WTC11 (cell line): ENCODE results near the gene DOCK1. TPM values are rescaled to one million over a fixed set of nuclear protein-coding genes. Genes with fewer than 3 reads are reported as not detected.

Experiments
- ATAC-seq: fragments of 200-7000 bp; cut with Tn5 transposase; 2 replicates; pipeline ENCODE4 v1.10.0; 2021; ENCODE audit warnings: mild to moderate bottlenecking, moderate library complexity
- CTCF ChIA-PET: fragments of 300-600 bp; sonication (Branson Sonifier 250); formaldehyde crosslinking; loops from one replicate; lab custom pipeline; 2021; ENCODE audit warnings: antibody characterized with exemption; lab: Charles Lee
- POLR2A ChIA-PET: fragments of 350-600 bp; sonication (Branson Sonifier 250); formaldehyde crosslinking; loops from one replicate; lab custom pipeline; 2021; ENCODE audit warnings: antibody characterized with exemption; lab: Charles Lee
- DNase-seq: peaks from one replicate; pipeline ENCODE4 v3.0.0; 2021; ENCODE audit warnings: low spot score
- H3K27ac Mint-ChIP-seq: 2 replicates; pipeline ENCODE4 v1.8.0; 2021; ENCODE audit warnings: mixed read lengths
- H3K27me3 Mint-ChIP-seq: 2 replicates; pipeline ENCODE4 v1.8.0; 2021; ENCODE audit warnings: low read depth, mild to moderate bottlenecking, moderate library complexity, mixed read lengths
- H3K36me3 Mint-ChIP-seq: 2 replicates; pipeline ENCODE4 v1.8.0; 2021; ENCODE audit warnings: mixed read lengths
- H3K4me1 Mint-ChIP-seq: 2 replicates; pipeline ENCODE4 v1.8.0; 2022; ENCODE audit warnings: mixed read lengths
- H3K4me3 Mint-ChIP-seq: 2 replicates; pipeline ENCODE4 v1.8.0; 2021; ENCODE audit warnings: mild to moderate bottlenecking, moderate library complexity, mixed read lengths
- H3K9me3 Mint-ChIP-seq: 2 replicates; pipeline ENCODE4 v1.8.0; 2021; ENCODE audit warnings: mixed read lengths
- E2F1 ChIP-seq: sonication (generic); formaldehyde crosslinking; IDR thresholded peaks from 2 replicates; pipeline ENCODE4 v1.8.0; 2022; ENCODE audit warnings: mild to moderate bottlenecking, missing genetic modification reagents
- E2F5 ChIP-seq: sonication (generic); formaldehyde crosslinking; IDR thresholded peaks from 2 replicates; pipeline ENCODE4 v1.8.1; 2022; ENCODE audit warnings: mild to moderate bottlenecking, moderate library complexity, missing genetic modification reagents
- FOXP4 ChIP-seq: sonication (generic); formaldehyde crosslinking; IDR thresholded peaks from 2 replicates; pipeline ENCODE4 v1.8.0; 2022; ENCODE audit warnings: mild to moderate bottlenecking, missing genetic modification reagents
- GRHL2 ChIP-seq: fragments of 250-450 bp; sonication (Bioruptor Pico); IDR thresholded peaks from 2 replicates; pipeline ENCODE4 v1.8.0; 2022; ENCODE audit warnings: mild to moderate bottlenecking, moderate library complexity; ENCODE audit not compliant: insufficient replicate concordance, severe bottlenecking
- MAX ChIP-seq: sonication (generic); formaldehyde crosslinking; IDR thresholded peaks from 2 replicates; pipeline ENCODE4 v1.8.0; 2022; ENCODE audit warnings: mild to moderate bottlenecking, missing genetic modification reagents
- MLX ChIP-seq: sonication (generic); formaldehyde crosslinking; IDR thresholded peaks from 2 replicates; pipeline ENCODE4 v1.8.1; 2023; ENCODE audit warnings: mild to moderate bottlenecking, missing genetic modification reagents, moderate library complexity
- NFYB ChIP-seq: sonication (generic); formaldehyde crosslinking; conservative IDR thresholded peaks from 2 replicates; pipeline ENCODE4 v1.8.0; 2022; ENCODE audit warnings: low read depth, missing genetic modification reagents
- STAT6 ChIP-seq: sonication (generic); formaldehyde crosslinking; conservative IDR thresholded peaks from 2 replicates; pipeline ENCODE4 v1.8.1; 2023; ENCODE audit warnings: mild to moderate bottlenecking, low read depth, missing genetic modification reagents, moderate library complexity
- USF1 ChIP-seq: sonication (generic); formaldehyde crosslinking; IDR thresholded peaks from 2 replicates; pipeline ENCODE4 v1.8.0; 2022; ENCODE audit warnings: mild to moderate bottlenecking, missing genetic modification reagents
- ZBTB43 ChIP-seq: sonication (generic); formaldehyde crosslinking; IDR thresholded peaks from 2 replicates; pipeline ENCODE4 v1.8.1; 2023; ENCODE audit warnings: mild to moderate bottlenecking, missing genetic modification reagents
- ZNF263 ChIP-seq: sonication (generic); formaldehyde crosslinking; IDR thresholded peaks from 2 replicates; pipeline ENCODE4 v1.8.1; 2022; ENCODE audit warnings: low read depth, mild to moderate bottlenecking, moderate library complexity, missing genetic modification reagents
- ZNF396 ChIP-seq: fragments of 250-450 bp; sonication (Bioruptor Pico); IDR thresholded peaks from 2 replicates; pipeline ENCODE4 v1.8.0; 2021; ENCODE audit warnings: mild to moderate bottlenecking, moderate library complexity, borderline replicate concordance
- ZSCAN18 ChIP-seq: fragments of 250-450 bp; sonication (Bioruptor Pico); IDR thresholded peaks from 2 replicates; pipeline ENCODE4 v2.1.2; 2022; ENCODE audit warnings: mild to moderate bottlenecking, moderate library complexity
- total RNA-seq: library from RNA; stranded (reverse); gene quantifications from 3 replicates; pipeline ENCODE4 v1.2.3, GENCODE V29; 2021

DOCK1 gene
- total RNA-seq, 1 experiment from 2014 or later = 52.1 TPM

- CTCF ChIA-PET = no interaction called here
- Mint-ChIP-seq H3K9me3 (peaks cover 30% of the 10 kb centered on the region), H3K27ac (0 out of 2 replicates have a peak overlapping the region, but pooled peaks have one; percentile 17), H3K4me1 (peaks cover 18% of the 10 kb centered on the region), H3K36me3 (peaks cover 40% of the 10 kb centered on the region), H3K4me3 (no peak overlapping the region), H3K27me3 (no peaks in the 10 kb centered on the region; the same call in 1 of the 2 replicates)
- POLR2A ChIA-PET = no interaction called here
- TF ChIP-seq ZBTB43 (CRISPR knock-in tag) (no peak), E2F5 (no peak), FOXP4 (no peak), MAX (no peak)
- no peak for ATAC-seq
- no peak for DNase-seq
These were observed 370.0 kb downstream of the DOCK1 start for GRCh38 chr10:127275272-127275671.

- CTCF ChIA-PET = no interaction called here
- DNase-seq = no peak
- Mint-ChIP-seq H3K4me1 (peaks cover 24% of the 10 kb centered on the region), H3K4me3 (no peak overlapping the region), H3K36me3 (peaks cover 45% of the 10 kb centered on the region), H3K27me3 (no peaks in the 10 kb centered on the region; the same call in 1 of the 2 replicates), H3K27ac (no peak overlapping the region), H3K9me3 (peaks cover 36% of the 10 kb centered on the region)
- no peak for TF ChIP-seq ZNF263 (CRISPR knock-in tag)
- no peak for TF ChIP-seq E2F1 (CRISPR knock-in tag)
- no peak for TF ChIP-seq ZNF396
- TF ChIP-seq ZBTB43 (CRISPR knock-in tag) = no peak
- POLR2A ChIA-PET = no interaction called here
- ATAC-seq = no peak
These were observed 370.7 kb downstream of the DOCK1 start for GRCh38 chr10:127275793-127276450.

- no peak overlapping the region for H3K27ac Mint-ChIP-seq
- peaks cover 34% of the 10 kb centered on the region for H3K4me1 Mint-ChIP-seq
- ATAC-seq (no peak), DNase-seq (no peak)
- H3K4me3 Mint-ChIP-seq = no peak overlapping the region
- POLR2A ChIA-PET = no interaction called here
- no peaks in the 10 kb centered on the region; the same call in 1 of the 2 replicates for H3K27me3 Mint-ChIP-seq
- peaks cover 42% of the 10 kb centered on the region for H3K36me3 Mint-ChIP-seq
- H3K9me3 Mint-ChIP-seq = peaks cover 36% of the 10 kb centered on the region
- TF ChIP-seq ZSCAN18 (CRISPR knock-in tag) (no peak), E2F5 (no peak), USF1 (CRISPR knock-in tag) (no peak), NFYB (CRISPR knock-in tag) (no peak), STAT6 (CRISPR knock-in tag) (no peak), GRHL2 (CRISPR knock-in tag) (no peak), MLX (CRISPR knock-in tag) (no peak)
- TF ChIP-seq, all 79 proteins: peak for 0
- CTCF ChIA-PET = no interaction called here
These were observed 371.7 kb downstream of the DOCK1 start for GRCh38 chr10:127276794-127277462.
